ENCODE results near the gene GJB2.

The GJB2 gene

DNA sequence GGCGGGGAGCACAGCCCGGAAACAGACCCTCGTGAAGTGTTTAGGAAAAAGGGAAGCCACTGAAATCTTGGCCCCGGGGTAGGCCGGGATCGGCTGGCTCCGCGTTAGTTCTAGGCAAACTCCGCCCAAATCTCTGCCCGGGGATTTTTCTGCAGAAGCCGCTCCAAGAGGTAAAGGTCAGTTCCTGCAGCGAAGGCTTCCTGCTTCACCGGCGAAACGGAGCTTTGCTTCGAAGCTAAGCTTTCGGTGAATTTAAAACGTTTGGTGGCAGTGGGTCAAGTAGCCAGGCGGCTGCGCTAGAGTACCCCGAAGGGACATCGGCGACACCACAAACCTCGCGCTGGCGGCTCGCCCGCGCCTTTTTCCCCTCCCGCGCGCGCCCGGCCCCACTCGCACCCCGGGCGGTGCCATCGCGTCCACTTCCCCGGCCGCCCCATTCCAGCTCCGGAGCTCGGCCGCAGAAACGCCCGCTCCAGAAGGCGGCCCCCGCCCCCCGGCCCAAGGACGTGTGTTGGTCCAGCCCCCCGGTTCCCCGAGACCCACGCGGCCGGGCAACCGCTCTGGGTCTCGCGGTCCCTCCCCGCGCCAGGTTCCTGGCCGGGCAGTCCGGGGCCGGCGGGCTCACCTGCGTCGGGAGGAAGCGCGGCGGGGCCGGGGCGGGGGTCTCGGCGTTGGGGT lies 441 bp downstream of the GJB2 start:
- DNase-seq (ENCODE audit: low read depth, low spot score) = peak; percentile 59

DNA sequence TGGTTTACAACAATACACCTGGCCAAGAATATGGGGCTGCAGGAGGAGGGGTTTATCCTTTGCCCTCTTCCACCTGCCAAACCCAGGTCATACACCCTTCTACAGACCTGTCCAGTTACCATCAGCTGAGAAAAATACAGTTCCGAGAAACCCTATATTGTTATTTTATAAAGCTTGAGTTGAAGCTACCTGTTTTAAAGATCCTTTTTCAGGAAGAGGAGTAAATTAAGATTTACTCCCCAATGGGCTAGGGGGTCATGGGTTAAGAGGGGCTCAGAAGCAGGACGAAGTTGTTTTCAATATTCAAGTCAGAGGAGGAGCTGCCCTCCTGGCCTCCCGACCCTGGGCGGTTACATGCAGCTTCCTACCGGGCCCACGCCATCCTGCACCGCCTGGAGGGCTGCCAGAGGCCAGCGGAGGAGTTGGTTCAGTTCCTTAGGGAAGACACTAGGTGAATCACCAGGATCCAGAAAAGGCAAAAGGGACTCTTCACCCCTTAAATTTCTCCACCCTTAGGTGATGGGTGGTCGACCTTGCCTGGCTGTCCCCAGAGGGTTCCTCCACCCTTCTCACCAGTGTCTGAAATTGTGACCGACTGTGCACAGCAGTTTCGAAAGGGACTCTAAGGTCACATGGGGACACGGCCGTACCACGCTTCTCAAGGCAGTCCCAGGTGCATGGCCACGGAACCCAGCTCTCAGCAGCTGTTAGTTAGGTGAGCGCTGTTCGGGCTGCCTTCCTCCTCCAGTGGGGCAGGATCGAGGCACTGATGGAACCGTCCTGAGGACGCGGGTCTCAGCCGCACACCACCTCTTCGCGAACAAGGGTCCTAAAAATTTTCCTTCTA lies 1.2 kb downstream of the GJB2 start:
- no peak for DNase-seq (ENCODE audit: low read depth, low spot score)

- no peak for DNase-seq (ENCODE audit: low read depth, low spot score)
Measured at GRCh38 chr13:20190481-20191310, 2.0 kb downstream of the GJB2 start.

- DNase-seq (ENCODE audit: low read depth, low spot score) = no peak
Measured at GRCh38 chr13:20190076-20190475, 2.7 kb downstream of the GJB2 start.

DNA sequence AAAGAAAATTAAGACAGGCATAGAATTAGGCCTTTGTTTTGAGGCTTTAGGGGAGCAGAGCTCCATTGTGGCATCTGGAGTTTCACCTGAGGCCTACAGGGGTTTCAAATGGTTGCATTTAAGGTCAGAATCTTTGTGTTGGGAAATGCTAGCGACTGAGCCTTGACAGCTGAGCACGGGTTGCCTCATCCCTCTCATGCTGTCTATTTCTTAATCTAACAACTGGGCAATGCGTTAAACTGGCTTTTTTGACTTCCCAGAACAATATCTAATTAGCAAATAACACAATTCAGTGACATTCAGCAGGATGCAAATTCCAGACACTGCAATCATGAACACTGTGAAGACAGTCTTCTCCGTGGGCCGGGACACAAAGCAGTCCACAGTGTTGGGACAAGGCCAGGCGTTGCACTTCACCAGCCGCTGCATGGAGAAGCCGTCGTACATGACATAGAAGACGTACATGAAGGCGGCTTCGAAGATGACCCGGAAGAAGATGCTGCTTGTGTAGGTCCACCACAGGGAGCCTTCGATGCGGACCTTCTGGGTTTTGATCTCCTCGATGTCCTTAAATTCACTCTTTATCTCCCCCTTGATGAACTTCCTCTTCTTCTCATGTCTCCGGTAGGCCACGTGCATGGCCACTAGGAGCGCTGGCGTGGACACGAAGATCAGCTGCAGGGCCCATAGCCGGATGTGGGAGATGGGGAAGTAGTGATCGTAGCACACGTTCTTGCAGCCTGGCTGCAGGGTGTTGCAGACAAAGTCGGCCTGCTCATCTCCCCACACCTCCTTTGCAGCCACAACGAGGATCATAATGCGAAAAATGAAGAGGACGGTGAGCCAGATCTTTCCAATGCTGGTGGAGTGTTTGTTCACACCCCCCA lies 3.8 kb downstream of the GJB2 start:
- no peak for DNase-seq (ENCODE audit: low read depth, low spot score)

- no peak for DNase-seq (ENCODE audit: low read depth, low spot score)
Measured at GRCh38 chr13:20186771-20187170, 6.0 kb downstream of the GJB2 start.

DNA sequence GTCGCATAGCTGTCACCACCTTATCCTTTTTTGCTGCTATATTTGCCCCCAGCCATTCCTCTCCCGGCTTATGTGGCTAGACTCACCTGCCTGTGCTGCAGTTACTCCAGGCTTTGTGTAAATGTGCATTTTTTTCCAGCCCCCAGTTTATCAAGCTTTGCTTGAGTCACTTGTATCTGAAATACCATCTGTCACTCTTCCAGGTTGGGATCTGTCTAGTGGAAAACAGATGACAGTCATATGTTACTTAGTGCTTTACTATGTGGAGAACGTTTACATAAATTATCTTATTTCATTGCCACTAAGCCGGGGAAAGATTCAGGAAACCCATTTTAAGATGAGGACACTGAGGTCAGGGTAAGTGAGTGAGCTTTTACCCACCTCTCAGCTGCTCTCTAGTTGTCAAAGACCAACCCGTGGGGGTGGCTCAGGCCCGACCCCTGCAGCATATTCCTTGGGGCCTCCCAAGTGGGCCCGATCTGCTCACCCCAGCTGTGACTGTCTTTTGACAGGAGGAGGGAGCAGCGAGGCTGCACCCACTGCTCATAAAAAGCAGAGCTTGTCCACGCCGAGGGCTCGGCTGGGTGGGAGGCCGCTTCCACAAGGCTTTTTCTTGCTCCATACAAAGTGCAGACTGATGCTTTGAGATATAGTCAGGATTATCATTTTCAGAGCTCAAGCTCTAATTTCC lies 7.2 kb downstream of the GJB2 start:
- no peak for DNase-seq (ENCODE audit: low read depth, low spot score)

DNA sequence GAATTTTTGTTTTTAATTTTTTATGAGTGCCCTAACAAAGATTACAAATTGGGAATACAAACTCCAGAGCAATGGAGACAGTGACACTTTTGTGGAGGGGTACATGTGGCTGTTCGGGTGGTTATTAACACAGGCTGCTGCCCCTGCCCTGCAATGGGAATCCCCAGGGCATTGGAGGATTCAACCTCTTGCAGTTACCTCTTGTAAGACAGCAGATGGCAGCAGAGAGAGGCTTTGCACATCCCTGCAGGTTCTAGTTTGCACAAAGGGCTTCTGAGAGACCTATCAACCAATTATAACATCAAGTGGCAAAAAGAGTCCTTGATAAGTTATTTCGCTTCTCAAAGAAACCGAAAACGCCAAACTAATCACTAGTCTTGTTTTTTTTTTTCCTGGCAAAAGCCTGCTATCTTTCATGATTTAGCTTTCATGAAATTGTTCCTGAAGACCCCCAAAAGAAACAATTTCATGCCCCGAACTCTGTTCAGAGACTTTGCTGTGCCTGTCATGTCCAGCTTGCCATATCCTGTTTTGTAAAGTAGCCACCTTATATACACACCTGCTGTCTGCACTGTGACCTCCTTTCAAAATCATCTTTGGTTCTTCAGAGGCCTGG lies 10.4 kb downstream of the GJB2 start:
- peak; percentile 75 for DNase-seq (ENCODE audit: low read depth, low spot score)

DNA sequence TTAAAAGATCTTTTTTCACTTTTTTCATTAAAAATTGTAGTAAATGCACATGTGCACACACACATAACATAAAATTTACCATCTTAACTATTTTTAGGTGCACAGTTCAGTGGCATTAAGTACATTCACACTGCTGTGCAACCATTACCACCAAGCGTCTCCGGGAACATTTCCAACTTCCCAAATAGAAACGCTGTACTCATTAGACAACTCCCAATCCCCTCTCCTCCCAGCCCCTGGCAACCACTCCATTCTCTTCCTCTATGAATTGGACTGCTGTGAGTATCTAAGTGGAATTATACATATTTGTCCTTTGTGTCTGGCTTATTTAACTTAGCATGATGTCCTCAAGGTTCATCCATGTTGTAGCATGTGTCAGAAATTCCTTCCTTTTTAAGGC lies 11.6 kb downstream of the GJB2 start:
- no peak for DNase-seq (ENCODE audit: low read depth, low spot score)

DNA sequence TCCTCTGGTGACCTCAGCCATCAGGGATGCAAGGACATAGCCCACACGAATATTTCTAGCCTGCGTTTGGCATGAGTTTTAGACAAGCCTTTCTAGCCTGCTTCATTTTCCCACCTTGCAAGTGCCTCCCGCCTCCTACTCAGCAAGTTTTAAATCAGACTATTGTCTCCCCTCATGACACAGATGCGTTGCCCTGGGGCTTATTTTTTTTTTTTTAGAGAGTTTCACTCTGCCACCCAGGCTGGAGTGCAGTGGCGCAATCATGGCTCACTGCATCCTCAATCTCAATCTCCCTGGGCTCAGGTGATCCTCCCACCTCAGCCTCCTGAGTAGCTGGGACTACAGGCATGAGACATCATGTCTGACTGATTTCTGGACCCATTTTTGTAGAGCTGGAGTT lies 14.6 kb downstream of the GJB2 start:
- DNase-seq (ENCODE audit: low read depth, low spot score) = no peak

GRCh38 chr13:20177049-20177831 lies 15.5 kb downstream of the GJB2 start:
- no peak for DNase-seq (ENCODE audit: low read depth, low spot score)

DNA sequence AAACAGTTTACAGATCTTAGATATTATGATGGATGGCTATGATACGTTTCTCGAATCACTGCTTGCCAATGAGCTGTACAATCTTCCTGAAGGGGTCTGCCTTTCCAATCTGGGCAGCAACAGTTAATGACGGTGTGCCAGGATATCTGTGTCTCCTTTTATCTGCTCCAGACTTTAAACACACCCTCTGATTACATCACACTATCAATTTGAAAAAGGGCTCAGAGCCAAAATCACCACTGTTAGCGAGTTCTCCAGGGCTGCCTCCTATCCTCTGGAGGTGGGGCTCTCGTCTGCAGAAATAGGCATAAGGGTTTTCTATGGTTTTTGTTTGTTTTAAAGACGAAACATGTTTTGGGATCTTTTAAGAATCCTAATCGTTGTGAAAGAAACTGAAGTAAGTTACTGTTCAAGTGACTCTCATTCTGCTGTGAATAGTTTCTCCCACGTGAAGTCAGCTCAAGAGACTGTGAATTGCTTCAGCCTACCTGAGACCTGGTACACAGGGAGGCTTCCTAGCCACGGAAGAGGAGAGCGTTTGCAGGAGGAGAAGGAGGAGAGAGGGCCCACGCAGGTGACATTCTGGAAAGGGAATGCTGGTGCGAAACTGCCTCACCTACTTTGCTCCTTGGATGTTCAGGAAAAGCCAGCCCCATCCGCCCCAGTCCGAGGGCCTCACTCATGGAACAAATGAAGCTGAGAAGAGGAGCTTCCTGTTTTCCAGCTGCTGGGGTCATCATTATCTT lies 16.7 kb downstream of the GJB2 start:
- DNase-seq (ENCODE audit: low read depth, low spot score) = no peak

GRCh38 chr13:20175406-20175794 lies 17.3 kb downstream of the GJB2 start:
- no peak for DNase-seq (ENCODE audit: low read depth, low spot score)

- DNase-seq (ENCODE audit: low read depth, low spot score) = peak; percentile 85
Measured at GRCh38 chr13:20174656-20175405, 17.9 kb downstream of the GJB2 start.

- DNase-seq (ENCODE audit: low read depth, low spot score) = no peak
Measured at GRCh38 chr13:20173116-20173746, 19.5 kb downstream of the GJB2 start.

DNA sequence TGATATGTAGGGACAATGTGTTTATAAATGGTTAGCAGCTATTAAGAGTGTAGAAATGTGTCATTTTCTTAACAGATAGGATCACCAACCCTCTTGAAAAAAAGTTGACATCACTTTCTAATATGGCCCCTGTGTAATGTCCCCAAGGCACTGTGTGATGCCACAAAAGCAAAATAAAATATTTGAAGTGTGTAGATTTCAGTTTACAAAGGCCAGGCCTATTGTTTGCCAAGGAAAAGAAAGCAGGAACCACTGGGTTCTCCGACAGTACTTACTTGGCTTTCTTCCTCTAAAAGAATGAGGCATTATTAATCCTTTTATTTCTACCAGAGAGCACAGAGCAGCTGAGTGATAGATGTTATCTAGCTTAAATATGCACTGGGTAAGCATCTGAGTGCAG lies 21.4 kb downstream of the GJB2 start:
- no peak for DNase-seq (ENCODE audit: low read depth, low spot score)

- DNase-seq (ENCODE audit: low read depth, low spot score) = no peak
Measured at GRCh38 chr13:20170921-20171320, 21.8 kb downstream of the GJB2 start.

DNA sequence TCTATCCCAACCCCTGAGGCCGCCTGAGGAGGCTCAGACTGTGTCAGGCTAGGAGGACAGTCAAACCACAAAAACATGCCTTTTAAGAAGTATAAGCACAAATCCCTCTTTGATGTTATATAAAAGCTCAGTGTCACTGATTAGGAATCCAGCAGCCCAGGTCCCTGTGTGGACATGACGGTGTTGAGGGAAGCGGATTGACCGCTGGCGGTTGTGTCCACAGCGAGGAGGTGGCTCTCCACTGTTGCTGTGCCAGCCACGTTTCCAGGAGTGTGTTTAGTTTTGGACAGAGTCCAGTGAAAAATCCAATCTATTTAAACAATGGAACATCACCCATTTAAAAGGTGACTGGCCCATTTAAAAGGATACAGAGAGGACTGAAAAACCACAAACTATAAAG lies 24.3 kb downstream of the GJB2 start:
- DNase-seq (ENCODE audit: low read depth, low spot score) = no peak

Data from ELF-1 (cell line).